Neural cell (in vitro differentiated cells): ENCODE data around the gene PROK1. TPM values are rescaled to one million over a fixed set of nuclear protein-coding genes. Genes with fewer than 3 reads are reported as not detected.

Source experiments
- H2AFZ ChIP-seq: fragments of 200-600, 300-800 bp; sonication (generic), shearing (Covaris generic); 2 replicates; pipeline ENCODE4 v1.6.0; 2014; ENCODE audit warnings: low read depth, mild to moderate bottlenecking, antibody characterized with exemption, low read length, moderate library complexity
- H3F3A ChIP-seq: fragments of 200-600 bp; shearing (Covaris generic); 2 replicates; pipeline ENCODE4 v1.6.1; 2016; ENCODE audit warnings: mild to moderate bottlenecking, moderate library complexity, mixed read lengths, antibody characterized with exemption, low read length; ENCODE audit not compliant: insufficient read depth, poor library complexity, severe bottlenecking
- H3K27ac ChIP-seq: fragments of 200-600, 300-800 bp; sonication (generic), shearing (Covaris generic); 2 replicates; pipeline ENCODE4 v1.5.1; 2014; ENCODE audit warnings: mild to moderate bottlenecking, low read length, moderate library complexity
- H3K27me3 ChIP-seq: fragments of 300-800, 200-600 bp; sonication (generic), shearing (Covaris generic); 2 replicates; pipeline ENCODE4 v1.6.0; 2014; ENCODE audit warnings: mild to moderate bottlenecking, low read depth, low read length, moderate library complexity; ENCODE audit not compliant: insufficient read depth
- H3K36me3 ChIP-seq: fragments of 300-800, 200-600 bp; sonication (generic), shearing (Covaris generic); 2 replicates; pipeline ENCODE4 v1.5.1; 2014; ENCODE audit warnings: mild to moderate bottlenecking, antibody characterized with exemption, low read length, moderate library complexity; ENCODE audit not compliant: insufficient read depth
- H3K4me2 ChIP-seq: fragments of 300-800, 200-600 bp; sonication (generic), shearing (Covaris generic); 2 replicates; pipeline ENCODE4 v1.6.0; 2014; ENCODE audit warnings: mild to moderate bottlenecking, low read length
- H3K4me3 ChIP-seq: fragments of 300-800, 200-600 bp; sonication (generic), shearing (Covaris generic); 2 replicates; pipeline ENCODE4 v1.5.1; 2014; ENCODE audit warnings: mild to moderate bottlenecking, low read length, moderate library complexity
- H3K79me2 ChIP-seq: fragments of 200-600 bp; shearing (Covaris generic); replicated peaks from 2 replicates; pipeline ENCODE4 v1.6.0; 2014; ENCODE audit warnings: mild to moderate bottlenecking, low read length, moderate library complexity; ENCODE audit not compliant: insufficient read depth
- H3K9ac ChIP-seq: fragments of 300-800, 200-600 bp; sonication (generic), shearing (Covaris generic); 2 replicates; pipeline ENCODE4 v1.6.1; 2016; ENCODE audit warnings: mild to moderate bottlenecking, low read length, mixed read lengths
- H3K9me2 ChIP-seq: fragments of 200-600 bp; shearing (Covaris generic); 2 replicates; pipeline ENCODE4 v1.6.1; 2016; ENCODE audit warnings: mild to moderate bottlenecking, low read length, mixed read lengths; ENCODE audit not compliant: insufficient read depth
- H3K9me3 ChIP-seq: fragments of 200-600, 300-800 bp; sonication (generic), shearing (Covaris generic); 2 replicates; pipeline ENCODE4 v1.6.1; 2016; ENCODE audit warnings: mild to moderate bottlenecking, mixed run types, low read length, moderate library complexity, mixed read lengths
- H4K20me1 ChIP-seq: fragments of 200-600 bp; shearing (Covaris generic); 2 replicates; pipeline ENCODE4 v1.6.1; 2016; ENCODE audit warnings: mild to moderate bottlenecking, mixed run types; ENCODE audit not compliant: insufficient read depth
- CTCF ChIP-seq: fragments of 450-650 bp; IDR thresholded peaks from 2 replicates; pipeline ENCODE4 v1.5.1; 2014; ENCODE audit warnings: antibody characterized with exemption, mild to moderate bottlenecking, moderate library complexity; ENCODE audit not compliant: poor library complexity, severe bottlenecking
- EP300 ChIP-seq: fragments of 450-650 bp; conservative IDR thresholded peaks from 2 replicates; pipeline ENCODE4 v1.6.1; 2014; ENCODE audit warnings: antibody characterized with exemption, mild to moderate bottlenecking, moderate library complexity; ENCODE audit not compliant: poor library complexity, severe bottlenecking
- EZH2 ChIP-seq: fragments of 200-600, 300-800 bp; shearing (Covaris generic), sonication (generic); IDR thresholded peaks from 2 replicates; pipeline ENCODE4 v1.6.1; 2014; ENCODE audit warnings: antibody characterized with exemption, low read length, borderline replicate concordance, mild to moderate bottlenecking; ENCODE audit not compliant: insufficient read depth, poor library complexity, severe bottlenecking
- MXI1 ChIP-seq: fragments of 450-650 bp; conservative IDR thresholded peaks from 2 replicates; pipeline ENCODE4 v1.6.1; 2014; ENCODE audit warnings: antibody characterized with exemption, mild to moderate bottlenecking; ENCODE audit not compliant: poor library complexity, severe bottlenecking
- POLR2AphosphoS5 ChIP-seq: IDR thresholded peaks from 2 replicates; pipeline ENCODE4 v1.6.1; 2012
- RAD21 ChIP-seq: fragments of 450-650 bp; conservative IDR thresholded peaks from 2 replicates; pipeline ENCODE4 v1.6.1; 2014; ENCODE audit warnings: antibody characterized with exemption, mild to moderate bottlenecking, moderate library complexity
- REST ChIP-seq: IDR thresholded peaks from 2 replicates; pipeline ENCODE4 v1.6.1; 2012; ENCODE audit warnings: borderline replicate concordance
- SMC3 ChIP-seq: fragments of 450-650 bp; conservative IDR thresholded peaks from 2 replicates; pipeline ENCODE4 v1.6.1; 2014; ENCODE audit warnings: antibody characterized with exemption, mild to moderate bottlenecking, moderate library complexity; ENCODE audit not compliant: poor library complexity
- TAF1 ChIP-seq: IDR thresholded peaks from 2 replicates; pipeline ENCODE4 v1.6.1; 2012; ENCODE audit warnings: low read depth
- polyA plus RNA-seq: library from polyadenylated mRNA; depleted of rRNA; stranded (reverse); fragments of >200 nt; gene quantifications from 2 replicates; pipeline ENCODE4 v1.2.3, GENCODE V29; 2014

Gene PROK1
- polyA plus RNA-seq, 1 donor from 2014 or later, result 0.54 TPM

GRCh38 chr1:110430366-110430765 is 20.6 kb upstream of the PROK1 start:
- no peak overlapping the region for H2AFZ ChIP-seq
- H3K9me3 ChIP-seq, result no peaks in the 10 kb centered on the region
- no peak overlapping the region for H3K27ac ChIP-seq
- H3K36me3 ChIP-seq, result no peaks in the 10 kb centered on the region
- H4K20me1 ChIP-seq, result no peaks in the 10 kb centered on the region
- H3K9ac ChIP-seq, result no peak overlapping the region
- no peak for TF ChIP-seq EP300
- TF ChIP-seq SMC3, result no peak
- TF ChIP-seq EZH2, result no peak
- no peak for TF ChIP-seq TAF1
- TF ChIP-seq REST, result no peak
- TF ChIP-seq MXI1, result no peak
- no peak for TF ChIP-seq RAD21
- no peak overlapping the region for H3K4me3 ChIP-seq
- H3K79me2 ChIP-seq, result no peaks in the 10 kb centered on the region
- H3K9me2 ChIP-seq, result no peaks in the 10 kb centered on the region
- no peak overlapping the region for H3K4me2 ChIP-seq
- H3F3A ChIP-seq, result no peaks in the 10 kb centered on the region
- H3K27me3 ChIP-seq, result no peaks in the 10 kb centered on the region

GRCh38 chr1:110430901-110431300 is 20.0 kb upstream of the PROK1 start:
- H3K4me2 ChIP-seq, result no peak overlapping the region
- no peak overlapping the region for H3K9ac ChIP-seq
- no peaks in the 10 kb centered on the region for H4K20me1 ChIP-seq
- H3K27me3 ChIP-seq, result no peaks in the 10 kb centered on the region
- no peak overlapping the region for H3K27ac ChIP-seq
- no peaks in the 10 kb centered on the region for H3F3A ChIP-seq
- H3K9me3 ChIP-seq, result no peaks in the 10 kb centered on the region
- no peaks in the 10 kb centered on the region for H3K36me3 ChIP-seq
- H2AFZ ChIP-seq, result no peak overlapping the region
- H3K4me3 ChIP-seq, result no peak overlapping the region
- TF ChIP-seq EZH2 (no peak), REST (no peak), TAF1 (no peak), MXI1 (no peak), CTCF (no peak), EP300 (no peak), SMC3 (no peak), RAD21 (no peak), POLR2AphosphoS5 (no peak)
- H3K79me2 ChIP-seq, result no peaks in the 10 kb centered on the region
- H3K9me2 ChIP-seq, result no peaks in the 10 kb centered on the region
